ENCODE results near the gene ZFHX3.

DNA sequence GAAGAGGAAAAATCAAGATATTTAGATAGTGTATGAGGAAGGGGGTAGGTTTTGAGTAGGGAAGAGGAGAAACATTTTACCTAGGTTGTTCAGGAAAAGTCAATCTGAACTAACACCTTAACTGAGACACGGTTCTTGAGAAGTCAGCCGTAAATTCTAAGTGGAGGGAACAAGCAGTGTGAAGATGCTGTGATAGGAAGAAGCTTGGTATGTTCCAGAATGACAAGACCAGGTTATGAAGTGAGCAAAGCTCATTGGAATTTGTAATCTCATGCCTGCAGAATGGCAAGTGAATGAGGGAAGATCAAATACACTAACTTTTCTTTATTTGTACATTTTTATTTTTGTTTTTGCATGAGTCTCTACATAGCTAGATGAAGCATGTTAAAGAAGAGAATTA lies 307.6 kb downstream of the ZFHX3 start:
- TF ChIP-seq, protein P1, sequence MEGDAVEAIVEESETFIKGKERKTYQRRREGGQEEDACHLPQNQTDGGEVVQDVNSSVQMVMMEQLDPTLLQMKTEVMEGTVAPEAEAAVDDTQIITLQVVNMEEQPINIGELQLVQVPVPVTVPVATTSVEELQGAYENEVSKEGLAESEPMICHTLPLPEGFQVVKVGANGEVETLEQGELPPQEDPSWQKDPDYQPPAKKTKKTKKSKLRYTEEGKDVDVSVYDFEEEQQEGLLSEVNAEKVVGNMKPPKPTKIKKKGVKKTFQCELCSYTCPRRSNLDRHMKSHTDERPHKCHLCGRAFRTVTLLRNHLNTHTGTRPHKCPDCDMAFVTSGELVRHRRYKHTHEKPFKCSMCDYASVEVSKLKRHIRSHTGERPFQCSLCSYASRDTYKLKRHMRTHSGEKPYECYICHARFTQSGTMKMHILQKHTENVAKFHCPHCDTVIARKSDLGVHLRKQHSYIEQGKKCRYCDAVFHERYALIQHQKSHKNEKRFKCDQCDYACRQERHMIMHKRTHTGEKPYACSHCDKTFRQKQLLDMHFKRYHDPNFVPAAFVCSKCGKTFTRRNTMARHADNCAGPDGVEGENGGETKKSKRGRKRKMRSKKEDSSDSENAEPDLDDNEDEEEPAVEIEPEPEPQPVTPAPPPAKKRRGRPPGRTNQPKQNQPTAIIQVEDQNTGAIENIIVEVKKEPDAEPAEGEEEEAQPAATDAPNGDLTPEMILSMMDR (IDR thresholded peaks at IDR 0.05; ENCODE audit: low read depth, low read length): no peak
- no peak for TF ChIP-seq EZH2phosphoT487 (IDR thresholded peaks at IDR 0.05; ENCODE audit: low read depth)
